IMR-90 (cell line): ENCODE data around the gene DNM3. TPM values are rescaled to one million over a fixed set of nuclear protein-coding genes. Genes with fewer than 3 reads are reported as not detected.

Experiments used
- ATAC-seq: fragments of 200-7000 bp; cut with Tn5 transposase; 2 replicates; pipeline ENCODE4 v1.9.1; 2020; ENCODE audit warnings: low read depth, mild to moderate bottlenecking, moderate library complexity
- BruUV-seq: library from RNA; stranded (reverse); fragments of 400-500 nt; replicated peaks from 2 replicates; lab custom pipeline; 2021; lab: Mats Ljungman, UMichigan
- CTCF ChIA-PET: fragments of 300-600 bp; formaldehyde crosslinking; extraction: SDS; loops from one replicate; lab custom pipeline; 2021; ENCODE audit warnings: antibody characterized with exemption; lab: Yijun Ruan, JAX
- POLR2A ChIA-PET: fragments of 300-600 bp; sonication (Branson Sonifier 250); formaldehyde crosslinking; loops from one replicate; lab custom pipeline; 2022; ENCODE audit warnings: antibody characterized with exemption; ENCODE audit not compliant: unreplicated experiment; lab: Charles Lee
- DNase-seq: peaks from one replicate; pipeline ENCODE4 v3.0.0; 2013
- H2AFZ ChIP-seq: replicated peaks from 2 replicates; pipeline ENCODE3; 2013; ENCODE audit warnings: low read length, mild to moderate bottlenecking; ENCODE audit not compliant: poor library complexity
- H2AK5ac ChIP-seq: 2 replicates; pipeline ENCODE4 v1.6.1; 2013; ENCODE audit warnings: low read depth, low read length, inconsistent platforms
- H2AK9ac ChIP-seq: replicated peaks from 2 replicates; pipeline ENCODE3; 2013; ENCODE audit warnings: mild to moderate bottlenecking, low read depth, low read length, moderate library complexity; ENCODE audit not compliant: poor library complexity
- H2BK120ac ChIP-seq: 2 replicates; pipeline ENCODE4 v1.6.1; 2013; ENCODE audit warnings: low read depth, low read length, inconsistent platforms
- H2BK15ac ChIP-seq: 3 replicates; pipeline ENCODE4 v1.6.1; 2013; ENCODE audit warnings: low read depth, low read length, inconsistent platforms
- H2BK20ac ChIP-seq: 2 replicates; pipeline ENCODE4 v1.6.1; 2013; ENCODE audit warnings: low read depth, mild to moderate bottlenecking, inconsistent platforms, low read length, moderate library complexity
- H2BK5ac ChIP-seq: 2 replicates; pipeline ENCODE4 v1.6.1; 2013; ENCODE audit warnings: mild to moderate bottlenecking, low read depth, low read length, inconsistent platforms; ENCODE audit not compliant: poor library complexity, severe bottlenecking
- H3K14ac ChIP-seq: replicated peaks from 2 replicates; pipeline ENCODE4 v1.6.1; 2013; ENCODE audit warnings: low read depth, low read length, inconsistent platforms
- H3K18ac ChIP-seq: 2 replicates; pipeline ENCODE4 v1.6.1; 2013; ENCODE audit warnings: low read depth, low read length, control low read depth
- H3K23ac ChIP-seq: 2 replicates; pipeline ENCODE4 v1.6.1; 2013; ENCODE audit warnings: low read depth, low read length, inconsistent platforms
- H3K27ac ChIP-seq: 2 replicates; pipeline ENCODE4 v1.5.1; 2013; ENCODE audit warnings: mild to moderate bottlenecking, control low read depth, low read length; ENCODE audit not compliant: insufficient read depth
- H3K27me3 ChIP-seq: 2 replicates; pipeline ENCODE4 v1.6.1; 2013; ENCODE audit warnings: low read length; ENCODE audit not compliant: control insufficient read depth, insufficient read depth
- H3K36me3 ChIP-seq: 2 replicates; pipeline ENCODE4 v1.6.1; 2013; ENCODE audit warnings: low read length, mixed read lengths; ENCODE audit not compliant: control insufficient read depth, insufficient read depth
- H3K4ac ChIP-seq: 2 replicates; pipeline ENCODE4 v1.6.1; 2013; ENCODE audit warnings: low read depth, low read length, inconsistent platforms
- H3K4me1 ChIP-seq: 2 replicates; pipeline ENCODE4 v1.6.1; 2013; ENCODE audit warnings: low read length, mixed read lengths; ENCODE audit not compliant: control insufficient read depth, insufficient read depth
- H3K4me2 ChIP-seq: 2 replicates; pipeline ENCODE4 v1.6.1; 2013; ENCODE audit warnings: low read depth, mild to moderate bottlenecking, control low read depth, low read length, moderate library complexity
- H3K4me3 ChIP-seq: 2 replicates; pipeline ENCODE4 v1.5.1; 2013; ENCODE audit warnings: low read depth, mild to moderate bottlenecking, control low read depth, low read length, moderate library complexity; ENCODE audit not compliant: insufficient read depth
- H3K56ac ChIP-seq: 2 replicates; pipeline ENCODE4 v1.6.1; 2013; ENCODE audit warnings: low read length, inconsistent platforms; ENCODE audit not compliant: insufficient read depth; ENCODE audit errors: extremely low read depth
- H3K79me1 ChIP-seq, 2 experiments: 2 replicates each; pipeline ENCODE4 v1.6.1; 2013; ENCODE audit warnings: low read length in 2 of 2, inconsistent platforms in 1 of 2, low read depth in 1 of 2
- H3K9ac ChIP-seq: 2 replicates; pipeline ENCODE4 v1.6.1; 2013; ENCODE audit warnings: low read depth, low read length, control low read depth
- H3K9me1 ChIP-seq: 2 replicates; pipeline ENCODE4 v1.6.1; 2013; ENCODE audit warnings: low read length, inconsistent platforms; ENCODE audit not compliant: insufficient read depth
- H3K9me3 ChIP-seq: 2 replicates; pipeline ENCODE4 v1.6.1; 2013; ENCODE audit warnings: low read length; ENCODE audit not compliant: control insufficient read depth, insufficient read depth
- H4K20me1 ChIP-seq: 2 replicates; pipeline ENCODE4 v1.6.1; 2013; ENCODE audit warnings: low read length, inconsistent platforms; ENCODE audit not compliant: insufficient read depth
- H4K5ac ChIP-seq: 2 replicates; pipeline ENCODE4 v1.6.1; 2013; ENCODE audit warnings: mild to moderate bottlenecking, low read depth, low read length, control low read depth
- H4K8ac ChIP-seq, 2 experiments: 2 replicates each; pipeline ENCODE4 v1.6.1; 2013; ENCODE audit warnings: low read depth in 2 of 2, low read length in 2 of 2, control low read depth in 1 of 2, inconsistent platforms in 1 of 2
- H4K91ac ChIP-seq: 2 replicates; pipeline ENCODE4 v1.6.1; 2013; ENCODE audit warnings: low read depth, low read length, inconsistent platforms; ENCODE audit not compliant: insufficient read depth
- BHLHE40 ChIP-seq: fragments of 150-350 bp; IDR thresholded peaks from 2 replicates; pipeline ENCODE4 v1.6.1; 2016; ENCODE audit warnings: mild to moderate bottlenecking, low read depth, low read length
- CEBPB ChIP-seq: IDR thresholded peaks from 2 replicates; pipeline ENCODE4 v1.6.1; 2012; ENCODE audit warnings: low read depth, low read length, improper control_type of control experiment
- CHD1 ChIP-seq: IDR thresholded peaks from 2 replicates; pipeline ENCODE4 v1.6.1; 2012; ENCODE audit warnings: low read depth, low read length, improper control_type of control experiment
- CTCF ChIP-seq: conservative IDR thresholded peaks from 2 replicates; pipeline ENCODE4 v1.5.1; 2012; ENCODE audit warnings: mild to moderate bottlenecking, low read depth, low read length, improper control_type of control experiment
- ELK1 ChIP-seq: fragments of 150-350 bp; IDR thresholded peaks from 2 replicates; pipeline ENCODE4 v1.6.1; 2016; ENCODE audit warnings: low read depth, mild to moderate bottlenecking, low read length, moderate library complexity, borderline replicate concordance
- FOS ChIP-seq: fragments of 150-350 bp; IDR thresholded peaks from 2 replicates; pipeline ENCODE4 v1.6.1; 2016; ENCODE audit warnings: low read depth, low read length
- MAFK ChIP-seq: IDR thresholded peaks from 2 replicates; pipeline ENCODE4 v1.6.1; 2012; ENCODE audit warnings: low read depth, low read length, improper control_type of control experiment
- MAZ ChIP-seq: IDR thresholded peaks from 2 replicates; pipeline ENCODE4 v1.6.1; 2012; ENCODE audit warnings: low read depth, mild to moderate bottlenecking, low read length, improper control_type of control experiment, moderate library complexity, borderline replicate concordance
- MXI1 ChIP-seq: IDR thresholded peaks from 2 replicates; pipeline ENCODE4 v1.6.1; 2012; ENCODE audit warnings: low read depth, mild to moderate bottlenecking, low read length, moderate library complexity, borderline replicate concordance
- NFE2L2 ChIP-seq: fragments of 150-350 bp; IDR thresholded peaks from 2 replicates; pipeline ENCODE4 v1.6.1; 2016; ENCODE audit warnings: low read depth, mild to moderate bottlenecking, low read length
- POLR2A ChIP-seq: IDR thresholded peaks from 2 replicates; pipeline ENCODE4 v1.6.1; 2012; ENCODE audit warnings: mild to moderate bottlenecking, low read depth, low read length
- RAD21 ChIP-seq: IDR thresholded peaks from 2 replicates; pipeline ENCODE4 v1.6.1; 2012; ENCODE audit warnings: low read length, improper control_type of control experiment
- RCOR1 ChIP-seq: IDR thresholded peaks from 2 replicates; pipeline ENCODE4 v1.6.1; 2012; ENCODE audit warnings: mild to moderate bottlenecking, low read length, improper control_type of control experiment; ENCODE audit not compliant: insufficient replicate concordance
- RFX5 ChIP-seq: IDR thresholded peaks from 2 replicates; pipeline ENCODE4 v1.8.0; 2012; ENCODE audit warnings: low read depth, mild to moderate bottlenecking, low read length, moderate library complexity
- SMC3 ChIP-seq: fragments of 150-350 bp; IDR thresholded peaks from 2 replicates; pipeline ENCODE4 v1.6.1; 2016; ENCODE audit warnings: low read depth, mild to moderate bottlenecking, antibody characterized with exemption, low read length, moderate library complexity
- WGBS, 2 experiments: methylation state at CpG; one replicate each; pipeline versions ENCODE4 v1.1.5 to v1.1.7; 2013; ENCODE audit warnings: missing lambda C conversion rate in 2 of 2; ENCODE audit not compliant: insufficient read length in 1 of 2; ENCODE audit errors: extremely low coverage in 2 of 2; 5-methylcytosine and 5-hydroxymethylcytosine counted together
- dilution Hi-C: fragments of 300-500 bp; cut with HindIII; formaldehyde crosslinking; loops from one replicate; pipeline ENCODE4 v1.14.3; 2018; ENCODE audit warnings: low sequenced_read_pairs; ENCODE audit not compliant: unreplicated experiment
- in situ Hi-C: fragments of 300-500 bp; cut with MboI; formaldehyde crosslinking; loops from 3 replicates; pipeline ENCODE4 v1.14.3; 2019; ENCODE audit warnings: low sequenced_read_pairs, inconsistent platforms, mixed read lengths
- intact Hi-C: fragments of 100-400 bp; cut with micrococcal nuclease; formaldehyde crosslinking; loops from 2 replicates; pipeline ENCODE4 v1.10.0; 2022
- polyA plus RNA-seq, 3 experiments: library from polyadenylated mRNA; depleted of rRNA; stranded (reverse); fragments of >200 nt; gene quantifications; 2 replicates each; pipeline ENCODE4 v1.2.3, GENCODE V29; 2012; ENCODE audit warnings: low replicate concordance in 1 of 3
- total RNA-seq: library from RNA; depleted of rRNA; stranded (reverse); fragments of >200 nt; gene quantifications from 2 replicates; pipeline ENCODE4 v1.2.3, GENCODE V29; 2012
- TF ChIP-seq, protein P1 (sequence below): fragments of 150-350 bp; IDR thresholded peaks from 2 replicates; pipeline ENCODE4 v1.6.1; 2017; ENCODE audit warnings: mild to moderate bottlenecking, antibody characterized with exemption, low read length, low read depth

Gene DNM3
- total and polyA plus RNA-seq, 2 of the 4 experiments (the other 2 are of a cell fraction) = 0.36 TPM

DNA sequence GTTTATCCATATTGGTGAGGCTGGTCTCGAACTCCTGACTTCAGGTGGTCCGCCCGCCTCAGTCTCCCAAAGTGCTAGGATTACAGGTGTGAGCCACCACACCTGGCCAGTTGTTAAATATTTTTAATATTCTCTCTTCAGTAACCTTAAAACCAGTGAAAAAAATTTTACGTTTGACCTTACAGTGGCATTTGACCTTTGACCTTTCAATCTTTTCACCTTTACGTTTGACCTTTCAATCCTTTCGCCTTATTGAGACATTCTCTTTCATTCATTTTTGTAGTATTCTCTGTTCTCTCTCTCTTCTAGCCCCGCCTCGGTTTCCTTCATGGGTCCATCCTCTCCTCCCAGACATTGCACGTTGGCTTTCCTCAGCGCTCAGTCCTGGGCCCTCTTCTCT lies 277.9 kb downstream of the DNM3 start:
- dilution Hi-C loops = no loop called here
- in situ Hi-C loops = no loop called here

More for the DNA sequence above, 277.9 kb downstream of the DNM3 start:
- no peak overlapping the region for H2BK5ac ChIP-seq
- no peak overlapping the region for H2AFZ ChIP-seq
- TF ChIP-seq FOS (no peak), CEBPB (no peak), RAD21 (no peak), SMC3 (no peak), CHD1 (no peak), RCOR1 (no peak), MAZ (no peak), ELK1 (no peak), BHLHE40 (no peak), NFE2L2 (no peak), POLR2A (no peak), MXI1 (no peak), CTCF (no peak), MAFK (no peak), RFX5 (no peak)
- TF ChIP-seq, protein P1, sequence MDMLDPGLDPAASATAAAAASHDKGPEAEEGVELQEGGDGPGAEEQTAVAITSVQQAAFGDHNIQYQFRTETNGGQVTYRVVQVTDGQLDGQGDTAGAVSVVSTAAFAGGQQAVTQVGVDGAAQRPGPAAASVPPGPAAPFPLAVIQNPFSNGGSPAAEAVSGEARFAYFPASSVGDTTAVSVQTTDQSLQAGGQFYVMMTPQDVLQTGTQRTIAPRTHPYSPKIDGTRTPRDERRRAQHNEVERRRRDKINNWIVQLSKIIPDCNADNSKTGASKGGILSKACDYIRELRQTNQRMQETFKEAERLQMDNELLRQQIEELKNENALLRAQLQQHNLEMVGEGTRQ = no peak
- no peak overlapping the region for H2BK15ac ChIP-seq
- H3K9ac ChIP-seq = no peak overlapping the region
- no peak overlapping the region for H4K8ac ChIP-seq
- ATAC-seq = no peak
- H2AK9ac ChIP-seq = no peak overlapping the region
- H3K4me1 ChIP-seq = peaks cover 2% of the 10 kb centered on the region; the same call in 1 of the 2 replicates
- no peak overlapping the region for H3K56ac ChIP-seq
- no peaks in the 10 kb centered on the region for H3K79me1 ChIP-seq
- H3K9me3 ChIP-seq = no peaks in the 10 kb centered on the region
- no peak overlapping the region for H2AK5ac ChIP-seq
- WGBS, 2 experiments = 82% methylated on average over 7 of the region's 10 CpGs; no CpG with 5 or more reads in 1 of the 2 experiments
- H3K23ac ChIP-seq = no peak overlapping the region
- no peak overlapping the region for H3K14ac ChIP-seq
- no peak overlapping the region for H4K5ac ChIP-seq
- no peak overlapping the region for H2BK20ac ChIP-seq
- DNase-seq = no peak
- POLR2A ChIA-PET = no interaction called here
- H4K20me1 ChIP-seq = no peaks in the 10 kb centered on the region
- no peak overlapping the region for H4K91ac ChIP-seq
- no peak overlapping the region for H3K4ac ChIP-seq
- H3K36me3 ChIP-seq = no peaks in the 10 kb centered on the region
- no peak overlapping the region for H3K18ac ChIP-seq
- no peaks in the 10 kb centered on the region for H3K27me3 ChIP-seq
- CTCF ChIA-PET = no interaction called here
- H3K4me3 ChIP-seq = no peak overlapping the region
- no peak overlapping the region for H3K27ac ChIP-seq
- no peak overlapping the region for H2BK120ac ChIP-seq
- H3K4me2 ChIP-seq = no peak overlapping the region
- intact Hi-C loops = no loop called here
- no TSS peak for BruUV-seq
- no peaks in the 10 kb centered on the region for H3K9me1 ChIP-seq
